IMR-90 (cell line): Measurements from ENCODE around the gene FBXL14. TPM values are rescaled to one million over a fixed set of nuclear protein-coding genes. Genes with fewer than 3 reads are reported as not detected.

Experiments used
- ATAC-seq: fragments of 200-7000 bp; cut with Tn5 transposase; 2 replicates; pipeline ENCODE4 v1.9.1; 2020; ENCODE audit warnings: low read depth, mild to moderate bottlenecking, moderate library complexity
- BruUV-seq: library from RNA; stranded (reverse); fragments of 400-500 nt; replicated peaks from 2 replicates; lab custom pipeline; 2021; lab: Mats Ljungman, UMichigan
- CTCF ChIA-PET: fragments of 300-600 bp; formaldehyde crosslinking; extraction: SDS; loops from one replicate; lab custom pipeline; 2021; ENCODE audit warnings: antibody characterized with exemption; lab: Yijun Ruan, JAX
- POLR2A ChIA-PET: fragments of 300-600 bp; sonication (Branson Sonifier 250); formaldehyde crosslinking; loops from one replicate; lab custom pipeline; 2022; ENCODE audit warnings: antibody characterized with exemption; ENCODE audit not compliant: unreplicated experiment; lab: Charles Lee
- DNase-seq: peaks from one replicate; pipeline ENCODE4 v3.0.0; 2013
- H2AFZ ChIP-seq: replicated peaks from 2 replicates; pipeline ENCODE3; 2013; ENCODE audit warnings: low read length, mild to moderate bottlenecking; ENCODE audit not compliant: poor library complexity
- H2AK5ac ChIP-seq: 2 replicates; pipeline ENCODE4 v1.6.1; 2013; ENCODE audit warnings: low read depth, low read length, inconsistent platforms
- H2AK9ac ChIP-seq: replicated peaks from 2 replicates; pipeline ENCODE3; 2013; ENCODE audit warnings: mild to moderate bottlenecking, low read depth, low read length, moderate library complexity; ENCODE audit not compliant: poor library complexity
- H2BK120ac ChIP-seq: 2 replicates; pipeline ENCODE4 v1.6.1; 2013; ENCODE audit warnings: low read depth, low read length, inconsistent platforms
- H2BK15ac ChIP-seq: 3 replicates; pipeline ENCODE4 v1.6.1; 2013; ENCODE audit warnings: low read depth, low read length, inconsistent platforms
- H2BK20ac ChIP-seq: 2 replicates; pipeline ENCODE4 v1.6.1; 2013; ENCODE audit warnings: low read depth, mild to moderate bottlenecking, inconsistent platforms, low read length, moderate library complexity
- H2BK5ac ChIP-seq: 2 replicates; pipeline ENCODE4 v1.6.1; 2013; ENCODE audit warnings: mild to moderate bottlenecking, low read depth, low read length, inconsistent platforms; ENCODE audit not compliant: poor library complexity, severe bottlenecking
- H3K14ac ChIP-seq: replicated peaks from 2 replicates; pipeline ENCODE4 v1.6.1; 2013; ENCODE audit warnings: low read depth, low read length, inconsistent platforms
- H3K18ac ChIP-seq: 2 replicates; pipeline ENCODE4 v1.6.1; 2013; ENCODE audit warnings: low read depth, low read length, control low read depth
- H3K23ac ChIP-seq: 2 replicates; pipeline ENCODE4 v1.6.1; 2013; ENCODE audit warnings: low read depth, low read length, inconsistent platforms
- H3K27ac ChIP-seq: 2 replicates; pipeline ENCODE4 v1.5.1; 2013; ENCODE audit warnings: mild to moderate bottlenecking, control low read depth, low read length; ENCODE audit not compliant: insufficient read depth
- H3K27me3 ChIP-seq: 2 replicates; pipeline ENCODE4 v1.6.1; 2013; ENCODE audit warnings: low read length; ENCODE audit not compliant: control insufficient read depth, insufficient read depth
- H3K36me3 ChIP-seq: 2 replicates; pipeline ENCODE4 v1.6.1; 2013; ENCODE audit warnings: low read length, mixed read lengths; ENCODE audit not compliant: control insufficient read depth, insufficient read depth
- H3K4ac ChIP-seq: 2 replicates; pipeline ENCODE4 v1.6.1; 2013; ENCODE audit warnings: low read depth, low read length, inconsistent platforms
- H3K4me1 ChIP-seq: 2 replicates; pipeline ENCODE4 v1.6.1; 2013; ENCODE audit warnings: low read length, mixed read lengths; ENCODE audit not compliant: control insufficient read depth, insufficient read depth
- H3K4me2 ChIP-seq: 2 replicates; pipeline ENCODE4 v1.6.1; 2013; ENCODE audit warnings: low read depth, mild to moderate bottlenecking, control low read depth, low read length, moderate library complexity
- H3K4me3 ChIP-seq: 2 replicates; pipeline ENCODE4 v1.5.1; 2013; ENCODE audit warnings: low read depth, mild to moderate bottlenecking, control low read depth, low read length, moderate library complexity; ENCODE audit not compliant: insufficient read depth
- H3K56ac ChIP-seq: 2 replicates; pipeline ENCODE4 v1.6.1; 2013; ENCODE audit warnings: low read length, inconsistent platforms; ENCODE audit not compliant: insufficient read depth; ENCODE audit errors: extremely low read depth
- H3K79me1 ChIP-seq, 2 experiments: 2 replicates each; pipeline ENCODE4 v1.6.1; 2013; ENCODE audit warnings: low read length in 2 of 2, inconsistent platforms in 1 of 2, low read depth in 1 of 2
- H3K9ac ChIP-seq: 2 replicates; pipeline ENCODE4 v1.6.1; 2013; ENCODE audit warnings: low read depth, low read length, control low read depth
- H3K9me1 ChIP-seq: 2 replicates; pipeline ENCODE4 v1.6.1; 2013; ENCODE audit warnings: low read length, inconsistent platforms; ENCODE audit not compliant: insufficient read depth
- H3K9me3 ChIP-seq: 2 replicates; pipeline ENCODE4 v1.6.1; 2013; ENCODE audit warnings: low read length; ENCODE audit not compliant: control insufficient read depth, insufficient read depth
- H4K20me1 ChIP-seq: 2 replicates; pipeline ENCODE4 v1.6.1; 2013; ENCODE audit warnings: low read length, inconsistent platforms; ENCODE audit not compliant: insufficient read depth
- H4K5ac ChIP-seq: 2 replicates; pipeline ENCODE4 v1.6.1; 2013; ENCODE audit warnings: mild to moderate bottlenecking, low read depth, low read length, control low read depth
- H4K8ac ChIP-seq, 2 experiments: 2 replicates each; pipeline ENCODE4 v1.6.1; 2013; ENCODE audit warnings: low read depth in 2 of 2, low read length in 2 of 2, control low read depth in 1 of 2, inconsistent platforms in 1 of 2
- H4K91ac ChIP-seq: 2 replicates; pipeline ENCODE4 v1.6.1; 2013; ENCODE audit warnings: low read depth, low read length, inconsistent platforms; ENCODE audit not compliant: insufficient read depth
- BHLHE40 ChIP-seq: fragments of 150-350 bp; IDR thresholded peaks from 2 replicates; pipeline ENCODE4 v1.6.1; 2016; ENCODE audit warnings: mild to moderate bottlenecking, low read depth, low read length
- CEBPB ChIP-seq: IDR thresholded peaks from 2 replicates; pipeline ENCODE4 v1.6.1; 2012; ENCODE audit warnings: low read depth, low read length, improper control_type of control experiment
- CHD1 ChIP-seq: IDR thresholded peaks from 2 replicates; pipeline ENCODE4 v1.6.1; 2012; ENCODE audit warnings: low read depth, low read length, improper control_type of control experiment
- FOS ChIP-seq: fragments of 150-350 bp; IDR thresholded peaks from 2 replicates; pipeline ENCODE4 v1.6.1; 2016; ENCODE audit warnings: low read depth, low read length
- MAFK ChIP-seq: IDR thresholded peaks from 2 replicates; pipeline ENCODE4 v1.6.1; 2012; ENCODE audit warnings: low read depth, low read length, improper control_type of control experiment
- MAZ ChIP-seq: IDR thresholded peaks from 2 replicates; pipeline ENCODE4 v1.6.1; 2012; ENCODE audit warnings: low read depth, mild to moderate bottlenecking, low read length, improper control_type of control experiment, moderate library complexity, borderline replicate concordance
- MXI1 ChIP-seq: IDR thresholded peaks from 2 replicates; pipeline ENCODE4 v1.6.1; 2012; ENCODE audit warnings: low read depth, mild to moderate bottlenecking, low read length, moderate library complexity, borderline replicate concordance
- NFE2L2 ChIP-seq: fragments of 150-350 bp; IDR thresholded peaks from 2 replicates; pipeline ENCODE4 v1.6.1; 2016; ENCODE audit warnings: low read depth, mild to moderate bottlenecking, low read length
- POLR2A ChIP-seq: IDR thresholded peaks from 2 replicates; pipeline ENCODE4 v1.6.1; 2012; ENCODE audit warnings: mild to moderate bottlenecking, low read depth, low read length
- RAD21 ChIP-seq: IDR thresholded peaks from 2 replicates; pipeline ENCODE4 v1.6.1; 2012; ENCODE audit warnings: low read length, improper control_type of control experiment
- RCOR1 ChIP-seq: IDR thresholded peaks from 2 replicates; pipeline ENCODE4 v1.6.1; 2012; ENCODE audit warnings: mild to moderate bottlenecking, low read length, improper control_type of control experiment; ENCODE audit not compliant: insufficient replicate concordance
- RFX5 ChIP-seq: IDR thresholded peaks from 2 replicates; pipeline ENCODE4 v1.8.0; 2012; ENCODE audit warnings: low read depth, mild to moderate bottlenecking, low read length, moderate library complexity
- SMC3 ChIP-seq: fragments of 150-350 bp; IDR thresholded peaks from 2 replicates; pipeline ENCODE4 v1.6.1; 2016; ENCODE audit warnings: low read depth, mild to moderate bottlenecking, antibody characterized with exemption, low read length, moderate library complexity
- WGBS, 2 experiments: methylation state at CpG; one replicate each; pipeline versions ENCODE4 v1.1.5 to v1.1.7; 2013; ENCODE audit warnings: missing lambda C conversion rate in 2 of 2; ENCODE audit not compliant: insufficient read length in 1 of 2; ENCODE audit errors: extremely low coverage in 2 of 2; 5-methylcytosine and 5-hydroxymethylcytosine counted together
- dilution Hi-C: fragments of 300-500 bp; cut with HindIII; formaldehyde crosslinking; loops from one replicate; pipeline ENCODE4 v1.14.3; 2018; ENCODE audit warnings: low sequenced_read_pairs; ENCODE audit not compliant: unreplicated experiment
- in situ Hi-C: fragments of 300-500 bp; cut with MboI; formaldehyde crosslinking; loops from 3 replicates; pipeline ENCODE4 v1.14.3; 2019; ENCODE audit warnings: low sequenced_read_pairs, inconsistent platforms, mixed read lengths
- intact Hi-C: fragments of 100-400 bp; cut with micrococcal nuclease; formaldehyde crosslinking; loops from 2 replicates; pipeline ENCODE4 v1.10.0; 2022
- polyA plus RNA-seq, 3 experiments: library from polyadenylated mRNA; depleted of rRNA; stranded (reverse); fragments of >200 nt; gene quantifications; 2 replicates each; pipeline ENCODE4 v1.2.3, GENCODE V29; 2012; ENCODE audit warnings: low replicate concordance in 1 of 3
- total RNA-seq: library from RNA; depleted of rRNA; stranded (reverse); fragments of >200 nt; gene quantifications from 2 replicates; pipeline ENCODE4 v1.2.3, GENCODE V29; 2012
- TF ChIP-seq, protein P1 (sequence below): fragments of 150-350 bp; IDR thresholded peaks from 2 replicates; pipeline ENCODE4 v1.6.1; 2017; ENCODE audit warnings: mild to moderate bottlenecking, antibody characterized with exemption, low read length, low read depth
- TF ChIP-seq, protein P2 (sequence below): fragments of 150-350 bp; IDR thresholded peaks from 2 replicates; pipeline ENCODE4 v1.6.1; 2016; ENCODE audit warnings: low read depth, mild to moderate bottlenecking, low read length, moderate library complexity, borderline replicate concordance
- TF ChIP-seq, protein P3 (sequence below): conservative IDR thresholded peaks from 2 replicates; pipeline ENCODE4 v1.5.1; 2012; ENCODE audit warnings: mild to moderate bottlenecking, low read depth, low read length, improper control_type of control experiment

The FBXL14 gene
- total and polyA plus RNA-seq, 2 of the 4 experiments (the other 2 are of a cell fraction): 4.7 to 7.3 TPM

DNA sequence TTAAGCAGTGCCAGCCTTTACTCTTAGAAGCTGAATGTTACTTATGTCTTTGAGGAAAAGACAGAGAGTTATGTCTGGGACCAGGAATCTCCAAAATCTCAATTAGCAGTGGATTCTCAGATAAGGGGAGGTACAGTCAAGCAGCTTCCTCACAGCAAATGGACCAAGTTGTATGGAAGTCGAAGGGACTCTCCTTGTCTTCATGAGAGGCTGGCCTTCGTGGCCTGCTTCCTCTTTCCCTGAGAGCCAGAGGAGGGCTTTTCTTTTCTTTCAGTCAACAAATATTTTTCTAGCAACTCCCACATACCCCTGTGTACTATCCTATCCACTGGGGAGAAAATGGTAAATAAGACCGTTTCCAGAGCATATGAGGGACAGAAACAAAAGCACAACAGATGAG lies 28.0 kb upstream of the FBXL14 start:
- Histone ChIP-seq H4K8ac (no peak overlapping the region), H3K4me2 (no peak overlapping the region), H4K20me1 (peaks cover 3% of the 10 kb centered on the region; the same call in 1 of the 2 replicates), H3K56ac (no peak overlapping the region), H2BK15ac (no peak overlapping the region), H3K27me3 (no peaks in the 10 kb centered on the region), H2BK5ac (no peak overlapping the region), H3K14ac (no peak overlapping the region), H3K9me1 (peaks cover 6% of the 10 kb centered on the region), H2BK120ac (no peak overlapping the region), H3K79me1 (peaks cover 19 to 71% of the 10 kb centered on the region in 2 experiments), H3K23ac (no peak overlapping the region), H2AFZ (no peak overlapping the region), H4K5ac (no peak overlapping the region), H4K91ac (no peak overlapping the region), H3K9me3 (no peaks in the 10 kb centered on the region), H2AK9ac (no peak overlapping the region), H3K36me3 (no peaks in the 10 kb centered on the region), H2AK5ac (0 out of 2 replicates have a peak overlapping the region, but pooled peaks have one; percentile 39), H3K9ac (no peak overlapping the region), H3K18ac (no peak overlapping the region), H3K4me3 (no peak overlapping the region), H3K4ac (no peak overlapping the region), H3K4me1 (peaks cover 4% of the 10 kb centered on the region), H3K27ac (no peak overlapping the region), H2BK20ac (no peak overlapping the region)
- no TSS peak for BruUV-seq
- dilution Hi-C loops (no loop called here), intact Hi-C loops (no loop called here), in situ Hi-C loops (no loop called here)
- no CpG with 5 or more reads among the region's 3 CpGs for WGBS, 2 experiments
- ATAC-seq (no peak), DNase-seq (no peak)
- CTCF ChIA-PET: no interaction called here
- POLR2A ChIA-PET: no interaction called here
- TF ChIP-seq RAD21 (no peak), FOS (no peak), NFE2L2 (no peak), RFX5 (no peak), CEBPB (no peak), MXI1 (no peak), RCOR1 (no peak), POLR2A (no peak), BHLHE40 (no peak), CHD1 (no peak), MAFK (no peak), SMC3 (no peak), MAZ (no peak)
- TF ChIP-seq, protein P1, sequence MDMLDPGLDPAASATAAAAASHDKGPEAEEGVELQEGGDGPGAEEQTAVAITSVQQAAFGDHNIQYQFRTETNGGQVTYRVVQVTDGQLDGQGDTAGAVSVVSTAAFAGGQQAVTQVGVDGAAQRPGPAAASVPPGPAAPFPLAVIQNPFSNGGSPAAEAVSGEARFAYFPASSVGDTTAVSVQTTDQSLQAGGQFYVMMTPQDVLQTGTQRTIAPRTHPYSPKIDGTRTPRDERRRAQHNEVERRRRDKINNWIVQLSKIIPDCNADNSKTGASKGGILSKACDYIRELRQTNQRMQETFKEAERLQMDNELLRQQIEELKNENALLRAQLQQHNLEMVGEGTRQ: no peak
- TF ChIP-seq, protein P2, sequence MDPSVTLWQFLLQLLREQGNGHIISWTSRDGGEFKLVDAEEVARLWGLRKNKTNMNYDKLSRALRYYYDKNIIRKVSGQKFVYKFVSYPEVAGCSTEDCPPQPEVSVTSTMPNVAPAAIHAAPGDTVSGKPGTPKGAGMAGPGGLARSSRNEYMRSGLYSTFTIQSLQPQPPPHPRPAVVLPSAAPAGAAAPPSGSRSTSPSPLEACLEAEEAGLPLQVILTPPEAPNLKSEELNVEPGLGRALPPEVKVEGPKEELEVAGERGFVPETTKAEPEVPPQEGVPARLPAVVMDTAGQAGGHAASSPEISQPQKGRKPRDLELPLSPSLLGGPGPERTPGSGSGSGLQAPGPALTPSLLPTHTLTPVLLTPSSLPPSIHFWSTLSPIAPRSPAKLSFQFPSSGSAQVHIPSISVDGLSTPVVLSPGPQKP: no peak
- TF ChIP-seq, protein P3, sequence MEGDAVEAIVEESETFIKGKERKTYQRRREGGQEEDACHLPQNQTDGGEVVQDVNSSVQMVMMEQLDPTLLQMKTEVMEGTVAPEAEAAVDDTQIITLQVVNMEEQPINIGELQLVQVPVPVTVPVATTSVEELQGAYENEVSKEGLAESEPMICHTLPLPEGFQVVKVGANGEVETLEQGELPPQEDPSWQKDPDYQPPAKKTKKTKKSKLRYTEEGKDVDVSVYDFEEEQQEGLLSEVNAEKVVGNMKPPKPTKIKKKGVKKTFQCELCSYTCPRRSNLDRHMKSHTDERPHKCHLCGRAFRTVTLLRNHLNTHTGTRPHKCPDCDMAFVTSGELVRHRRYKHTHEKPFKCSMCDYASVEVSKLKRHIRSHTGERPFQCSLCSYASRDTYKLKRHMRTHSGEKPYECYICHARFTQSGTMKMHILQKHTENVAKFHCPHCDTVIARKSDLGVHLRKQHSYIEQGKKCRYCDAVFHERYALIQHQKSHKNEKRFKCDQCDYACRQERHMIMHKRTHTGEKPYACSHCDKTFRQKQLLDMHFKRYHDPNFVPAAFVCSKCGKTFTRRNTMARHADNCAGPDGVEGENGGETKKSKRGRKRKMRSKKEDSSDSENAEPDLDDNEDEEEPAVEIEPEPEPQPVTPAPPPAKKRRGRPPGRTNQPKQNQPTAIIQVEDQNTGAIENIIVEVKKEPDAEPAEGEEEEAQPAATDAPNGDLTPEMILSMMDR: no peak
